COLO668 (cell line): ENCODE data around the gene HSBP1.
A peak's percentile ranks its signal among the peaks of the same experiment; 100 is the strongest.

ENCODE experiments used
- DNase-seq: peaks from one replicate; lab custom pipeline; 2025; ENCODE audit not compliant: unreplicated experiment; lab: John Stamatoyannopoulos, UW

HSBP1 gene

DNA sequence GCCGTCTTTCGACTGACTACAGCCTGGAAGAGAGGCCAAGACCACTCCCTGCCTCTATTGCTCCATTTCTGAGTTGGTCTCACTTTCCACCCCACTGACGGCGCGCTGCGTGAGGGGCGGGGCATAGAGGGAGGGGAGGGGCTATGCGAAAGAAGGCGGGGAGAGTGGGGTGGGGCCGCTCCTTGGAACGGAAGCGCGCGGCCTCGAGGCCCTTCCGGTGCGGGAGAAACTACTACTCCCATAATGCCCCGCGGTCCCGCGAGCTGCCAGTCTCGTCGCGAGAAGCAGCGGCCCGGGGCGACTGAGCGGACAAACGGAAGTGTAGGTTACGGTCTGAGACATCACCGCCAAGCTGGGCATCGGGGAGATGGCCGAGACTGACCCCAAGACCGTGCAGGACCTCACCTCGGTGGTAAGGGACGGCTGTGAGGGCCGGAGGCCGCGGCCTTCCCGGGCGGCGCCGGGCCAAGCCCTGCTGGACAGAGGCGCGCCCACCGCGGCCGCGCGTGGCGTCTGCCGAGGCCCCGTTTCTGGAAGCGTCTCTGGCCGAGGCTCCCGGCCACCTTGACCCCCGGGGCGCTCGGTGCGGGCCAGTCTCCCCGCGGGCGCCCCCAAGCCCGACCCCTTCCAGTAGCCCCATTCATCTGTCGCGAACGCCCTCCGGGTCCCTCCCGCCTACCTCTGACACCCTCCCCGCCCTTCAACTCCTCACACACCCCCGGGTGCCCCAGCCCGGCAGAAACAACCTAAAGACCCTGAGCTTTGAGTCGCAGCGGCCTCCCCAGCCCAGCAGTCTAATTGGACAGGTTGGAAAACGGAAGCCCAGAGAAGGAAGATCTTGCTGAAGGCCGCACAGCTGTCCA lies at the start of gene HSBP1:
Gene HSBP1, plus strand, starts transcription at position 269 of the 863 bp plus-strand sequence. Its CDS starts 99 bp downstream, at position 368.
- DNase-seq, result peak; percentile 95

DNA sequence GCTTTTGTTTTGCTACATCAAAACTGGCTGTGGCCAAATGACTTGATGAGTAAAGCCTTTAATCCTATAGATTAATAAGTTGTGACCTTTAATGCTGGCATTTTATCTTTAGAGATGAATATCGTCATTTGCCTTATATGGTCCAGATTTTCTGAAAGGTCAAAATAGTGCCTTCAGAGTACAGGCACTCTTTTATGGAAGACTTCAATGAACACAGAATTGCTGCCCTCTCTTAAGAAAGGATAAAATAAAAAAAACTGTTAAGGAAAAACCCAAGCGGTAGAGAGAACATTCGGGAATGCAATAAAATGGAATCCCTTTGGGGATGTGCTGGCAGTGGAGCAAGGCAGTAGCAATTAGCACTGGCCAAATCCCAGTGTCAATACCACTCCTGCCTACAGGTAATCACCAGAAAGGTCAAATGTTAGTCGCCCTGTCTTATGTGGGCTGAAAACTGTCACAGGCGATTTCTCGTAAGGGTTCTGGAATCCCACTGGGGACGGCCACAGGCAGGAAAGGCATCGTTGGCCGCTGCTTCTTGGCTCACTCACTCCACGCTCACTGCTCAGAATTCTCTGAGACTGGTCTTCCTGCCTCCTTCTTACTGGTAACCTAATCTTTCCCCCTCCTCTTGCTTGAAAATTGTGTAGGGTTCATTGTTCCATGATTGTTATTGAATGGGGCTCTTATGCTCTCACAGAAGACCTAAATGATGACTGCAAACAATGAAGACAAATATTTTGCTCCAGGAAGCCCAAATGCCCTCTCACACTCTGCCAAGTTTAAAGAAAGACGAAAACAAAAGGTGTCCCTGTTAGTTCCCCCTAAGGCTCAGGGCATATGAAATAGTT lies 45.4 kb upstream of the HSBP1 start:
- DNase-seq, result no peak

DNA sequence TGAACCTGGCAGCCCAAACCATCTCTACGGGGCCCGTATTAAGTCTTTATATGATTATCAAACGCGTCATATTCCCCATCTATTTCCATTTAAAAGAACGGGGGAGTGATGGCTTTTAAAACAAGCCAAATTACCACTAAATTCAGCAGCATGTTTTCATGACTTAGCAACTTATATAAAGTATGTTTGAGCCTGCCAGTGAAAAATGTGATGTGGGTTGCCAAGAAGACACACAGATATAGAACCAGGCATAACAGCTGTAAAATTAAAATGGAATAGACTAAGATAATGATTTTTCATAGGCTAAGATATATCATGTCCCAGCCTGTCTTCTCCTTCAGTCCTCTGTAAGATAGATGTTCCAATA lies 44.8 kb upstream of the HSBP1 start:
- no peak for DNase-seq

DNA sequence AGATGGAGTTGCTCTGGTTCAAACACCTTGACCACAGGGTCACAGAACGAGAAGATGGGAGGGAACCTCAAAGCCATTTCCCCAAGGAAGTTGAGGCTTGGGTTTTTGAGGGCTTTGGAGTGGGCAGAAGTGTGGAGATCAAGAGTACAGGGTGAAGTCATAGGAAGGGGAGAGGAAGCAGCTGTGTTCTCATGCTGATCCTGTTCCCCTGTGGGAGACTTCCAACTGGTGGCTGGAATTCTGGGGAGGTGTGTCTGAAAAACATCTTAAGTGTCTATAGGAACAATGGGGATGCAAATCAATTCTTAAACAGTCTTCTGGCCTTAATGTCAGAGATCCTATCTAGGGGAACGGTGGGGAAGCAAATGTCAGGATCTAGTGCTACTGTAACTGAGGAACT lies 38.8 kb upstream of the HSBP1 start:
- DNase-seq, result no peak

DNA sequence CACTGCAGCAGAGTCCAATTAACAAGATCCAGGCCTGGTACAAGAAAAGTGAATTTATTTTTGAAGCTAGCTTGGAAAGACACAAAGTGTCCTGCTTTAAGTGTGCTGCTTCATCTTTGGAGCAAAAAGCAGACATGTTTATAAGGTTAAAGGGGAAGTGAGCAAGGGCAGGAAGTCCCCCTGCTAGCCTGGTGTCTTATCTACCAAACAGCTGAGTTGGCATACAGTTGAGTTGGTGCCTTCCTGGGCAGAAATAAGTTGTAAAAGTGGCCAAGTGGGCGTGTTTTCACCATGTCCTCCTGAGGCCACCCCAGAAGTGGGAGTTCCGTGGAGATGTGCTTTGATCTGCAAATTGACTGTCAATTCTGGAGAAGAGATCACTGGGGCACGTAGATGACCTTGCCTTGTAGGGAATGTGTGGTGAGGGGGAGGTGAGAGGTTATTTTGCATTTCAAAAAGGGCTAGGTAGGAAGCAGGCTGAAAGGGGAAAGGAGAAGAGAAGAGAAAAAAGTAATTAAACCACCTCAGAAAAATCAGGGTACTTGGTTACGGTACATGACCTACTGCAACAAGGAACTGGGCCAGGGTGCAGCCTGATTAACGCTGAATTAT lies 38.3 kb upstream of the HSBP1 start:
- DNase-seq, result no peak

DNA sequence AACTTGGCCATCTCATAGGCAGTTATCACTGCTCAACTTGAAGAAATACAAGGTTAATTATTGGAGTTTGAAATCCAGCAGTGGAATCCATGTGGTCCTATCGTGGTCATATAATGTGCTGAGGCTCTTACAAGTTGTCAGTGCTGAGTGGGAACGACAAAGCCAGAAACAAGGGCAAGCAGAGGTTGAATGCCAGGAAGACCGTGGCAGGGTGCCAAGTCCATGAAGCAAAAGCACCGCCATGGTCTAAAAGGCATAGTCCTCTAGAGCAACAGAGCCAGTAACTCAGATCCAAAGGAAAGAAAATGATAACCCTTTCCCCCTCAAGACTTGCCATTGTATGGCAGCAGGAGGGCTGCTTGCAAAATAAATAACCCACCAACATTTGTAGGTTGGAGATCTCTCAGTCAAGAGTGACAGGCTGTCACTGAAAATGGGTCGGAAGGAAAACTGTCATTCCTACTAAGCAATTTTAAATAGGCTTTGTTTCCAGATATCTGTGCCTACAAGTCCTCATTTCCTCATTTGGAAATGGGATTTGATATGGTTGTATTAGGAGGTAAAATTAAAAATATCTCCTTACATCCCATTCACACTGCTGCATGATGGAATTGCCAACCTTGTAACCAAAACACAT lies 36.4 kb upstream of the HSBP1 start:
- DNase-seq, result peak; percentile 52

DNA sequence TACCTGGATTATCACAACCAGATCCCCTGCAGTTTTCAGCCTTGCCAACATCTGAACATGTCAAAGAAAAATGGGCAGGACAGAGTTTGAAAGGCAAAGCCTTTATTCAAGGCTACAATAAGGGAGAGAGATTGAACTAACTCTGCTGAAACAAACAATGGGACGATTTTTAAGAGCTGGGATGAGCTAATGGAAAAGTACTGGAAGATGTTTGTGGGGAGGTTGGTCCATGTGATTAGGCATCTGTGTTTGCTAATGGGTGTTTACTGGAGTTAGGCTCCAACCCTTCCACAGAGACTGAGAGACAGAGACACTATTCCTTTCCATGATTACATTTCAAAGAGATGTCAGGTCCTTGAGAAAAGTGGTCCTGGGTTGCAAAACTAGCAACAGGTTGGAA lies 35.0 kb upstream of the HSBP1 start:
- DNase-seq, result no peak

DNA sequence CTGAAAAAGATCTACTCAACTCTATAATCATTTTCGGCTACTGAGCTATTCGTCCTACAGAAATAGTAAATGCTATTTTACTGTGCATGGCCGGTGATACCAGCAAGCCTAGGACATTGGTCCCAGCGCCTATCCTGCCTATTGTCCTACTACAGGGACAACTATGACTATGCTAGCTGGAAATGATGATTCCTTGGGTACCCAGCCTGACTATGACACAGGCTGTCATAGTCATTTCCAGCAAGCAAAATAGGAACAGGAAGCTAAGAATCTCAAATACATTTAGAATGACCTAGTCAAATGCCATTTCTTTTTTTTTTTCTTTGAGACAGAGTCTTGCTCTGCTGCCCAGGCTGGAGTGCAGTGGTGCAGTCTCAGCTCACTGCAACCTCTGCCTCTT lies 33.7 kb upstream of the HSBP1 start:
- no peak for DNase-seq

DNA sequence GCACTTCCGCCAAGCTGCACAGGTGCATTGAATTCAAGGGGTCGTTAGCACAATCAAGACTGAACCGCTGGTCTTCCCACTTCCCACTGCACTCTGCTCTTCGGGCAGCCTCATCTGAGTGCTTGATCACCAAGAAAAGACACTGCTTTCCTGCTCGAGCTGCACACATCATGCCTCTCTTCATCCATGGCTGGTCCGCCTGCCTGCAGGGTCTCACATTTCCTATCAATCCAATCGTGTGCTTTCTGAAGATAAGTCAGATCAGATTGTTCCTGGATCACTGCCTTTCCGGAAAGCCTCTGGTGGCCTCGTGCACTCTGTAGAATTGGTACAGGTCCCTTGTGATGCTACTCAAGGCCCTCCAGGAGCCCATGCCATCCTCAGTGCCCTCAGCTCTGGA lies 30.8 kb upstream of the HSBP1 start:
- DNase-seq, result no peak

DNA sequence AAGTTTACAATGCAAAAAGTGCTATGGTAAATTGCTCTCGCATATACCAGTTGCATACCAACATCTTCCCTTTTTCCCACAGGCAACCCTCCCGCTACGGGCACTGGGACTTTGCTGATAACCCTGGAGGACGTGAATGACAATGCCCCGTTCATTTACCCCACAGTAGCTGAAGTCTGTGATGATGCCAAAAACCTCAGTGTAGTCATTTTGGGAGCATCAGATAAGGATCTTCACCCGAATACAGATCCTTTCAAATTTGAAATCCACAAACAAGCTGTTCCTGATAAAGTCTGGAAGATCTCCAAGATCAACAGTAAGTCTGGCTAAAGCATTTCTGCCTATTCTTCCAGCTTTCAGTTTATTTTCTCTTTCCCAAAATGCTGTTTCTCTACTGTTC lies 27.9 kb upstream of the HSBP1 start:
- no peak for DNase-seq

DNA sequence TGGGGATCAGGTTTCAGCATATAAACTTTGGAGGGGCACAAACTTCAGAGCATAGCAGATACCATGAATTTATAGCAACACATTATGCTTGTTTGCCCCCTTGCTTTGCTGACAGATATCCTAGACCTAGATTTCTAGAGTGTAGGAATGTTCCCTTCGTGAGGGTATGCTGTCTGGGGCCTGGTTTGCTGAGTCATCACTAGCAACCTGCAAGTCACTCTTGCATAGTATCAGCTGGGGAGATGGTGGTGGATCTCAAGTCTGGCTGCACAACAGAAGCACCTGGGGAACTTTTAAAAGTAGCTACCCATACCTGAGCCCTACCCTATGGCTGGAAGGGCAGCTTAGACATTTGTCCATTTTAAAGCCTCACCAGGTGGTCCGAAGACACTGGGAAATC lies 22.3 kb upstream of the HSBP1 start:
- DNase-seq, result no peak

DNA sequence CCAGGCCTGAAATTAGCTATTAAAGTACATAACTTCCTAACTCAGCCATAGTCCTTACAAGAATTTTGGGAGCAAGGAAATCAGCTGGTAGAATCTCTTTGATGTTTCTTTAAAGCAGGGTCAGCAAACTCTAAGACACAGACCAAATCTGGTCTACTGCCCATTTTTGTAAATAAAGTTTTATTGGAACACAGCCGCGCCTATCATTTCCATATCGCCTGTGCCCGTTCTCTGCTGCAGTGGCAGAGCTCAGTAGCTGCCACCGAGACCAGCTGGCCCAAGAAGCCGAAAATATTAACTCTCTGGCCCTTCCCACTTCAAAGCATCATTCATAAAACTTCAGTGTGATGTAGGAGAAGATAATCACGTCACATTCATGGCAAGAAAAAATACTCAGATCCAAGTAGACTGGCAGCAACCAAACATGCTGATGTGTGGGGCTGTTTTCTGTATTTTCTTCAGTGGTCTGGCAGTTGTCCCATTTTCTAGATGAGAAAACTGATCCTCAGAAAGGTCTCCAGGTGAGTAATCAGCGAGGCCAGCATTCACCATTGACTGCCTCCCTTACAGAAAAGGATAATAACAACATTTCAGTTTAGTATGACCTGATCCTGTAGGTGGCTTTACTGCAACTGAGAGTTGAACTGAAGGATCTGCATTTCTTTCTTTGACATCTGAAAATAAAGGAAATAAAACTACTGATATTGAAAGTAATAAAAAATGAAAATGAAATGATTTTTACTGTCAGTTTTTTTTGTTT lies 18.0 kb upstream of the HSBP1 start:
- DNase-seq, result no peak

DNA sequence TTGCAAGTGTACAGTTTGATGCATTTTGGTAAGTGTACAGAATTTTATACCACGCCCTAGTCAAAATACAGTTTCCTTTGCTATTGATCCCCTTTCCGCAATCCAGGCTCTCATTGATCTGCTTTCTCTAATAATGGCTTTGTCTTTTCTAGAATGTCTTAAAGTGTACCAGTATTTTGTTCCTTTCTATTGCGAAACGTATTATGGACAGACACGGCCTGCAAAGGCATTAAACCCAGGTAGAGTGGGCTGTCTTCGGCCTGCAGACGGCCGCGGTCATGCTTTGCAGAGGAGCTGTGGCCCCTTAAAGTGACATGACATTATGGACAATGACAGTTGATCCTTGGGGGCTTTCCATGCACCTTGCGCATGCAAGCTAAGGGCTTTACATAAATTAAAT lies 15.9 kb upstream of the HSBP1 start:
- DNase-seq, result no peak

DNA sequence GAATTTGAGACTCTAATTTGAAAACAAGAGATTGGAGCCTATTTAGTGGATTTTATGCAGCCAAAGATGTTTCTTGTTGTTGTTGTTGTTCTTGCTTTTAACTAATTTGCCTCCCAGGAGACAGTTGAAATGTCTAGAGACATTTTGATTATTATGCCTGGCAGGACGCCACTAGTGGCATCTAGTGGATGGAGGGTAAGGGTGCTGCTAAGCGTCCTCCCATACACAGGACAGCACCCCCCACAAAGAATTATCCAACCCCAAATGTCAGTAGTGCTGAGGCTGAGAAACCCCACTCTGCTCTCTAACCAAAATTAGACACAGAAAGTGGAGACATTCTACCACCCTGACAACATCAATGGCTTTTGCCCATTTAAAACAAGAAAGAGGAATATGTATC lies 15.4 kb upstream of the HSBP1 start:
- DNase-seq, result no peak

DNA sequence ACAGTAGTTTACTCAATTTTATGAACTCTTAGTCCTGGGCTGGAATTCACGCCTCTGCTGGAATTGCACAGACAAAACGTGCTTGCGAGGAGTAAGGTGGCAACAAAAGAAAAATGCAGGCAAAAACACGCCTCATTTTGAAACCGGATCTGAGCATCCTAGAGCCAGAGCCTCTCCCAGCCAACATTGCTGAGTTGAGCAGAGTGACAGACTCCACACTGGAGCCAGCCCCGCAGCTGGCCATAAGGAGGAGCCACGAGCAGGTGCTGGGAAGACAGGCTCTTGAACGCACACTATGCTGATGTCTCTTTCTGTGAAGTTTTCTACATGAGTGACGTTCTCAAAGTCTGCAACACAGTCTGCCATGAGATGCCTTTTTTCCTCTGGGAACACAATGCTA lies 14.6 kb upstream of the HSBP1 start:
- DNase-seq, result peak; percentile 7

DNA sequence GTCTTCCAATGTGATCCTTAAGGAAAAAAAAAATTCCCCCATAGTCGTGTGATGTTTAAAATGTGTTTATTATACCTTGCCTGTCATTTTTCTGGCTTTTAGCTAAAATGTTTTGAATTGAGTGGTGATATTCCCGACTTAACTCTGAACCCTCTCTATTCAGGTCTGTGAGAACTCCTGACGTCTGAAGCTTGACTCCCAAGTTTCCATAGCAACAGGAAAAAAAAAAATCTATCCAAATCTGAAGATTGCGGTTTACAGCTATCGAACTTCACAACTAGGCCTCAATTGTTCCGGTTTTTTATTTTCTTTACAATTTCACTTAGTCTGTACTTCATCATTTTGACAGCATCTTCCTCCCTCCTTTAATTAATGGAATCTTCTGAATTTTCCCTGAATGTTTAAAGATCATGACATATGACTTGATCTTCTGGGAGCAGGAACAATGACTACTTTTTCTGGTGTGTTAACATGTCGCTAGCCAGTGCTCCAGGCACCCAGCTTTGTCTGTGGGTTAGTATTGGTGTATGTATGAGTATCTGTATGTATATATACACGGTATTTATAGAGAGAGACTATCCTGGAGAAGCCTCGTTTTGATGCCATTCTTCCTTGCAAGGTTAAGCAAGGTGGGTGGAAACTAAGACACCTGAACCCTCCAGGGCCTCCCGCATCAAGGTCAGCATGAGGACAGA lies 12.8 kb upstream of the HSBP1 start:
- DNase-seq, result no peak

DNA sequence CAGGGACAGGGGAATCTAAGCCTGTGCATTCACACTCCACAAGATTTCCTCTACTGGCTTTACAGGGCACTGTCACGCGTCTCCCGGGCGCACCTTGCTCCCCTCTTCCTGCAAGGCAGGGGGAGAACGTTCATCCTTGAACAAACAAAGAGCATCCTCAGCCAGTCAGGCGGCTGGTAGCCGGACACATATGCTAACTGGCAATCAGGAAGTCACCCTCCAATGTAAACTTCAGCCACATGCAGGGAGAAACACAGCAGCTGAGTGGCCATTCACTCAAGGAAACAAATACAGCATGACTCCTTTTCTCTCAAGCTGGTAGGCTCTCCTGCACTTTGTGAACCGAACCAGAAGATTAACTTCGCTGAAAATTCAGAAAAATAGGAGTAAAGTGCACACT lies 10.8 kb upstream of the HSBP1 start:
- peak; percentile 61 for DNase-seq

DNA sequence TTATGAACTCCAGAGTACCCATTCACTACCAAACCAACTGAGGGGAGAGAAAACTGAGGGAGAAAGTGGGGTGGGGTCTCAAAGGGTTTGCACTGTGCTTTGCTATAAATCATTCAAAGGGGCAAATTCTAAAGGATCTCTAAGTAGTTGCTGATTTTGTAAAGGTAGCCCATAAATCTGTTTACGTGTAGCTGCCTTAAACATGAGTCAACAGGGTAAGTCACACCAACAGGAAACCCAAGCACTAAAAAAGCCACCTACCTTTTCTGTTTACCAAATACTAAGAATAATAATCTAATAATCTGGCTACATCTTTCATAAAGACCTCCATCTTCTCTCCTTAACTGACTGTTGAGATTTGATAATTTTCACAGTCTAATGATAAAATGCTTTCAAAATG lies 8.4 kb upstream of the HSBP1 start:
- no peak for DNase-seq

DNA sequence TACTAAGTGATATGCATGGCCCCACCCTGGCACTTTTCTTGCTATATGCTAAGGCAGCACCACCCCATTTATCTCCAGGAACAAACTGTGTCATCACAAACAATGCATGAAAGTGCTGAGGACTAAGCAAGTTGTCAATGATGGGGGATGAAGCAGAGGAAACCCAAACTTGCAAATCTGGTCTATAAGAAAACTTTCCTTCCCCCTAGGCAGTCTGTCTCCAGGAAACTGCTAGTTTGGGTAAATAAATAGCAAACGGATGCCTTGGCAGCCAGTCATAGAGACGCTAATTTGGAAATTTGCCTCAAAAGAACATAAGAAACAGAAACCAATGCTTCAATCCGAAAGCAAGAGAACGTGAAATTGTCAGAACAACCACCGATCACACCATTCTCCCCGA lies 5.6 kb upstream of the HSBP1 start:
- DNase-seq, result no peak

DNA sequence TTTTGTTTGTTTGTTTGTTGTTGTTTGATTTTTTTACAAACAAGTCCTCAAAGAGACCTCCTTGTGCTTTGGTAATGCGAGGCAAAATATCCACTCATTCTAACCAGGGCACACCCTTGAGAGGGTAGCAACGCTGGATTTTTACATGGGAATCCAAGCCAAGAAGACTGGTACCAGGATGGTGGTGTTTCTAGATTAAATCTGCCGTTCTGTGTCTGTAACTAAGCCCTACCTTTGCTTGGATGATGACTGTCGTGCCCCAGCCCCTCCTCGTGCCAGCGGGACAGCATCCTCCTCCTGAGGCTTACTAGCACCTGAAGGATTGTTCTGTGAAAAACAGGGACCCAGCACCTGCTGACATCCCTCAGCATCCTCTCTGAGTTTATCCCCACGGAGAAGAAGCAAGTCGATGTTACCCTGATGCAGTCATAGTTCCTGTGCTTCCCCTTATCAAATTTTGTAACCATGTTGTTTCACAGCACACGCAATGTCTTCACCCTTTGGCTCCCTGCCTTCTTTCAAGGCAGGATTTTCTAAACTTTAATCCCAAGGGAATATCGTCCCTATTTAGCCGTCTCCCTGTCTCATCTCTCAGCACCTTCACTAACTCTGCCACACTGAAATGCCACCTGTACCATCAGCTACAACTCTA lies 5.1 kb upstream of the HSBP1 start:
- DNase-seq, result no peak
